Erythroblast (primary cell): ENCODE measurements around the gene CYP2W1.
"Not testable (repeated sequence)": the region's sequence is repeated elsewhere in the genome, so short reads cannot be mapped to it uniquely, and the experiment has no call there.

Experiments
- DNase-seq, 2 experiments: peaks; one replicate each; lab custom pipeline; 2025; lab: John Stamatoyannopoulos, UW
- GATA1 ChIP-seq: IDR thresholded peaks from 2 replicates; pipeline ENCODE4 v1.6.1; 2011; ENCODE audit warnings: low read depth, mild to moderate bottlenecking, control low read depth, low read length, moderate library complexity
- POLR2A ChIP-seq: IDR thresholded peaks from 2 replicates; pipeline ENCODE4 v1.6.1; 2011; ENCODE audit warnings: mild to moderate bottlenecking, low read length

CYP2W1 gene

GRCh38 chr7:999149-999879 is 16.3 kb downstream of the CYP2W1 start:
- no peak for TF ChIP-seq POLR2A
- no peak for TF ChIP-seq GATA1
- no peak for DNase-seq

GRCh38 chr7:999941-1000935 is 17.3 kb downstream of the CYP2W1 start:
- TF ChIP-seq POLR2A, result no peak
- TF ChIP-seq GATA1, result no peak
- no peak for DNase-seq

GRCh38 chr7:1001069-1001770 is 18.2 kb downstream of the CYP2W1 start:
- peak in 1 of 2 experiments; percentile 69 for DNase-seq

- DNase-seq, result not testable (repeated sequence)
Observed at GRCh38 chr7:1002026-1002425, 19.0 kb downstream of the CYP2W1 start.

- not testable (repeated sequence) for DNase-seq
Observed at GRCh38 chr7:1002445-1002844, 19.5 kb downstream of the CYP2W1 start.

- DNase-seq, result no peak
- no peak for TF ChIP-seq POLR2A
- TF ChIP-seq GATA1, result no peak
Observed at GRCh38 chr7:1004018-1004852, 21.3 kb downstream of the CYP2W1 start.

GRCh38 chr7:1005303-1005702 is 22.3 kb downstream of the CYP2W1 start:
- no peak for TF ChIP-seq GATA1
- no peak for TF ChIP-seq POLR2A
- no peak for DNase-seq

- TF ChIP-seq POLR2A, result no peak
- TF ChIP-seq GATA1, result no peak
- DNase-seq, result no peak
Observed at GRCh38 chr7:1007901-1008300, 24.9 kb downstream of the CYP2W1 start.

GRCh38 chr7:1008733-1009363 is 25.9 kb downstream of the CYP2W1 start:
- peak in 1 of 2 experiments; percentile 26 for DNase-seq
- no peak for TF ChIP-seq POLR2A
- no peak for TF ChIP-seq GATA1

GRCh38 chr7:1009747-1010146 is 26.8 kb downstream of the CYP2W1 start:
- no peak for TF ChIP-seq POLR2A
- no peak for TF ChIP-seq GATA1
- DNase-seq, result no peak

- TF ChIP-seq POLR2A (no peak), GATA1 (no peak)
- no peak for DNase-seq
Observed at GRCh38 chr7:1010226-1010625, 27.2 kb downstream of the CYP2W1 start.

GRCh38 chr7:1011297-1012003 is 28.5 kb downstream of the CYP2W1 start:
- TF ChIP-seq GATA1 (no peak), POLR2A (no peak)
- no peak for DNase-seq
